GM19025 (cell line): Measurements from ENCODE around the gene ANKRD66.

Experiments used
- ATAC-seq: cut with Tn5 transposase; IDR thresholded peaks from one replicate; pipeline ENCODE4 v1.9.1; 2021; ENCODE audit warnings: mild to moderate bottlenecking, low read depth, moderate library complexity; ENCODE audit not compliant: unreplicated experiment

The ANKRD66 gene

GRCh38 chr6:46787871-46788540 lies 41.3 kb downstream of the ANKRD66 start:
- ATAC-seq = no peak

GRCh38 chr6:46788791-46789190 lies 42.1 kb downstream of the ANKRD66 start:
- ATAC-seq = no peak

GRCh38 chr6:46789434-46790354 lies 43.0 kb downstream of the ANKRD66 start:
- ATAC-seq = no peak

GRCh38 chr6:46790355-46790874 lies 43.7 kb downstream of the ANKRD66 start:
- no peak for ATAC-seq

- ATAC-seq = no peak
These were observed 45.9 kb downstream of the ANKRD66 start for GRCh38 chr6:46792635-46793034.

- ATAC-seq = no peak
These were observed 46.4 kb downstream of the ANKRD66 start, which contains the start of gene MEP1A for GRCh38 chr6:46793138-46793537. MEP1A (plus strand) TSS chr6:46793389; CDS start chr6:46793399, 10 bp downstream.

- no peak for ATAC-seq
These were observed 47.3 kb downstream of the ANKRD66 start for GRCh38 chr6:46794068-46794467.

GRCh38 chr6:46795816-46796215 lies 49.1 kb downstream of the ANKRD66 start:
- ATAC-seq = no peak

GRCh38 chr6:46796848-46797580 lies 50.3 kb downstream of the ANKRD66 start:
- no peak for ATAC-seq

GRCh38 chr6:46799657-46800056 lies 52.9 kb downstream of the ANKRD66 start:
- no peak for ATAC-seq

- ATAC-seq = no peak
These were observed 62.1 kb downstream of the ANKRD66 start for GRCh38 chr6:46808806-46809205.
